ENCODE data around the gene LSAMP. TPM values are rescaled to one million over a fixed set of nuclear protein-coding genes. Genes with fewer than 3 reads are reported as not detected.

LSAMP gene
- total and polyA plus RNA-seq, 2 donors (not counting 1 experiment from before 2014, with no cell fraction given), result not detected

DNA sequence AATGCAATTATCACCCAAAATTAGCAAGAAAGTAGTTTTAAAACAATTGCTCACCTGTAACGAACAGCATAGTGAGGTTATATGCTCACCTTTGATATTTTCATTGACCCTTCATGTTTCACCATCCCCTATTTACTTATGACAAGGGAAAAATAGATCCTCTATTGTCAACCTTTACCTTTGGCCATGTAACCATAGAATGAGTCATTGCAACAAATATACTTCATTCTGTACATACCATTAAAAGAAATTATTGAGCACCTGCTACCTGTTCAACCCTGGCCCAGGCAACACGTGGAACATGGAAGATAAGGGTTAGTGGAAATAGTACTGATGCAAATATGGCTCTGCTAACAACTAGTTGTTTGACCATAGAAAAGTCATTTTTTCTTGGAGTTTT lies 20.2 kb downstream of the LSAMP start:
- H3K4me1 Mint-ChIP-seq, result no peaks in the 10 kb centered on the region
- Histone ChIP-seq H3K79me2 (ENCODE audit: control insufficient read depth, insufficient read depth, low read length) (no peaks in the 10 kb centered on the region), H3K27me3 (replicated peaks in 1 of 4; ENCODE audit: control extremely low read depth in 1 of 4, control insufficient read depth in 3 of 4, insufficient read depth in 4 of 4, low read length in 3 of 4) (no peaks in the 10 kb centered on the region), H3K4me3 (ENCODE audit: control extremely low read depth in 1 of 5, extremely low read depth in 1 of 5, insufficient read depth in 1 of 5, low read depth in 2 of 5, low read length in 4 of 5) (no peak overlapping the region), H4K20me1 (ENCODE audit: control insufficient read depth, insufficient read depth, low read length, poor library complexity, severe bottlenecking) (no peaks in the 10 kb centered on the region), H3K27ac (ENCODE audit: low read length in 2 of 2) (no peak overlapping the region), H3K9ac (ENCODE audit: low read length) (no peak overlapping the region), H3K9me3 (ENCODE audit: control extremely low read depth in 1 of 3, control insufficient read depth in 2 of 3, insufficient read depth in 1 of 3, low read length in 2 of 3) (no peaks in the 10 kb centered on the region), H2AFZ (ENCODE audit: insufficient read depth, low read depth, low read length, poor library complexity, severe bottlenecking) (no peak overlapping the region), H3K4me2 (replicated peaks; ENCODE audit: low read depth, low read length, poor library complexity, severe bottlenecking) (no peak overlapping the region), H3K4me1 (ENCODE audit: control insufficient read depth in 2 of 2, insufficient read depth in 2 of 2, low read length in 2 of 2) (no peaks in the 10 kb centered on the region), H3K36me3 (replicated peaks in 1 of 2; ENCODE audit: control extremely low read depth in 1 of 2, control insufficient read depth in 1 of 2, extremely low read depth in 1 of 2, insufficient read depth in 2 of 2, low read length in 1 of 2) (no peaks in the 10 kb centered on the region)
- intact Hi-C loops (cut with micrococcal nuclease), result no loop called here
- ATAC-seq (ENCODE audit: low read depth) (no peak), DNase-seq (no peak)
- H3K27me3 Mint-ChIP-seq, result no peaks in the 10 kb centered on the region
- ChIA-PET POLR2A (no interaction called here), CTCF (no interaction called here)
- H3K27ac Mint-ChIP-seq, result no peak overlapping the region
- no peak overlapping the region for H3K4me3 Mint-ChIP-seq
- no peak for TF ChIP-seq EZH2 (IDR thresholded peaks at IDR 0.05; ENCODE audit: borderline replicate concordance, insufficient read depth, low read depth, low read length, poor library complexity, severe bottlenecking)
- TF ChIP-seq, protein P1, sequence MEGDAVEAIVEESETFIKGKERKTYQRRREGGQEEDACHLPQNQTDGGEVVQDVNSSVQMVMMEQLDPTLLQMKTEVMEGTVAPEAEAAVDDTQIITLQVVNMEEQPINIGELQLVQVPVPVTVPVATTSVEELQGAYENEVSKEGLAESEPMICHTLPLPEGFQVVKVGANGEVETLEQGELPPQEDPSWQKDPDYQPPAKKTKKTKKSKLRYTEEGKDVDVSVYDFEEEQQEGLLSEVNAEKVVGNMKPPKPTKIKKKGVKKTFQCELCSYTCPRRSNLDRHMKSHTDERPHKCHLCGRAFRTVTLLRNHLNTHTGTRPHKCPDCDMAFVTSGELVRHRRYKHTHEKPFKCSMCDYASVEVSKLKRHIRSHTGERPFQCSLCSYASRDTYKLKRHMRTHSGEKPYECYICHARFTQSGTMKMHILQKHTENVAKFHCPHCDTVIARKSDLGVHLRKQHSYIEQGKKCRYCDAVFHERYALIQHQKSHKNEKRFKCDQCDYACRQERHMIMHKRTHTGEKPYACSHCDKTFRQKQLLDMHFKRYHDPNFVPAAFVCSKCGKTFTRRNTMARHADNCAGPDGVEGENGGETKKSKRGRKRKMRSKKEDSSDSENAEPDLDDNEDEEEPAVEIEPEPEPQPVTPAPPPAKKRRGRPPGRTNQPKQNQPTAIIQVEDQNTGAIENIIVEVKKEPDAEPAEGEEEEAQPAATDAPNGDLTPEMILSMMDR (IDR thresholded peaks at IDR 0.05), result no peak
- H3K9me3 Mint-ChIP-seq (ENCODE audit: insufficient read depth), result peaks cover 6% of the 10 kb centered on the region
- whole genome bisulfite sequencing (ENCODE audit: insufficient coverage), result no CpG with 5 or more reads among the region's 2 CpGs

DNA sequence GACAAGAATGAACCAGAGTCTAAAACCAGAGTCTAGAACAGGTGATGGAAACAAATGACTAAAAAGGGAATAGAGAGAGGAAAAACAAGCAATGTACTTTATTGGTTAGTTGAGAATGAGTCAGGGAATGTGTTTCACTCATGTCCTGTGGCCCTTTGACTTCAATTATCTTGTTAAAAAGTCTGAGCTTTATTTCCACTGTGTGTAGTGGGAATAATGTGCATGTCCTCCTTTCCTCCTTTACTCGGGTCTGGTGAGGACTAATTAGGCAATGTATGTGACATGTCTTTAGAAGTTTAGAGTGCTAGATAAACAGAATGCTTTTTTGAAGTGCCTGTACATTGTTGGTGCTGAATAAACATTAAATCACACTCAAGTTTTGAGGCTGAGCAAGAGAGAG lies 21.3 kb downstream of the LSAMP start:
- H3K36me3 ChIP-seq (replicated peaks in 1 of 2; ENCODE audit: control extremely low read depth in 1 of 2, control insufficient read depth in 1 of 2, extremely low read depth in 1 of 2, insufficient read depth in 2 of 2, low read length in 1 of 2), result no peaks in the 10 kb centered on the region
- Mint-ChIP-seq H3K4me3 (no peak overlapping the region), H3K27me3 (no peaks in the 10 kb centered on the region), H3K27ac (no peak overlapping the region), H3K4me1 (no peaks in the 10 kb centered on the region), H3K9me3 (ENCODE audit: insufficient read depth) (peaks cover 6% of the 10 kb centered on the region)
- no peak for TF ChIP-seq EZH2 (IDR thresholded peaks at IDR 0.05; ENCODE audit: borderline replicate concordance, insufficient read depth, low read depth, low read length, poor library complexity, severe bottlenecking)
- TF ChIP-seq, protein P1 (IDR thresholded peaks at IDR 0.05), result no peak
- no peak overlapping the region for H3K27ac ChIP-seq (ENCODE audit: low read length in 2 of 2)
- H3K9me3 ChIP-seq (ENCODE audit: control extremely low read depth in 1 of 3, control insufficient read depth in 2 of 3, insufficient read depth in 1 of 3, low read length in 2 of 3), result no peaks in the 10 kb centered on the region
- H3K9ac ChIP-seq (ENCODE audit: low read length), result no peak overlapping the region
- H3K4me3 ChIP-seq (ENCODE audit: control extremely low read depth in 1 of 5, extremely low read depth in 1 of 5, insufficient read depth in 1 of 5, low read depth in 2 of 5, low read length in 4 of 5), result no peak overlapping the region
- CTCF ChIA-PET, result no interaction called here
- no peaks in the 10 kb centered on the region for H3K4me1 ChIP-seq (ENCODE audit: control insufficient read depth in 2 of 2, insufficient read depth in 2 of 2, low read length in 2 of 2)
- H4K20me1 ChIP-seq (ENCODE audit: control insufficient read depth, insufficient read depth, low read length, poor library complexity, severe bottlenecking), result no peaks in the 10 kb centered on the region
- no CpG with 5 or more reads among the region's 1 CpG for WGBS (ENCODE audit: insufficient coverage)
- H3K4me2 ChIP-seq (replicated peaks; ENCODE audit: low read depth, low read length, poor library complexity, severe bottlenecking), result no peak overlapping the region
- ATAC-seq (ENCODE audit: low read depth) (no peak), DNase-seq (no peak)
- no peaks in the 10 kb centered on the region for H3K79me2 ChIP-seq (ENCODE audit: control insufficient read depth, insufficient read depth, low read length)
- intact Hi-C loops (cut with micrococcal nuclease), result no loop called here
- H3K27me3 ChIP-seq (replicated peaks in 1 of 4; ENCODE audit: control extremely low read depth in 1 of 4, control insufficient read depth in 3 of 4, insufficient read depth in 4 of 4, low read length in 3 of 4), result no peaks in the 10 kb centered on the region
- POLR2A ChIA-PET, result no interaction called here
- H2AFZ ChIP-seq (ENCODE audit: insufficient read depth, low read depth, low read length, poor library complexity, severe bottlenecking), result no peak overlapping the region
